K562 (cell line): Measurements from ENCODE around the gene PRKAG2. TPM values are rescaled to one million over a fixed set of nuclear protein-coding genes. Genes with fewer than 3 reads are reported as not detected.
A peak's percentile ranks its signal among the peaks of the same experiment; 100 is the strongest.

Experiments used
- ARHGAP35 ChIP-seq: fragments of 450-650 bp; IDR thresholded peaks from 2 replicates; pipeline ENCODE4 v1.6.1; 2018; ENCODE audit not compliant: partially characterized antibody
- CBX2 ChIP-seq: fragments of 200-600 bp; sonication (generic); IDR thresholded peaks from one replicate; pipeline ENCODE4 v1.6.1; 2012; ENCODE audit warnings: mild to moderate bottlenecking, low read length, inconsistent platforms; ENCODE audit not compliant: insufficient read depth, poor library complexity, severe bottlenecking
- CEBPB ChIP-seq: fragments of 450-650 bp; IDR thresholded peaks from 2 replicates; pipeline ENCODE4 v1.6.1; 2016; ENCODE audit warnings: missing genetic modification characterization, missing compliant biosample characterization
- SAFB ChIP-seq: fragments of 200-400 bp; formaldehyde crosslinking; IDR thresholded peaks from 2 replicates; pipeline ENCODE4 v1.6.1; 2017; ENCODE audit warnings: low read depth, low read length, borderline replicate concordance
- TAL1 ChIP-seq: fragments of 450-650 bp; IDR thresholded peaks from 2 replicates; pipeline ENCODE4 v1.6.1; 2016; ENCODE audit warnings: mild to moderate bottlenecking
- ZNF212 ChIP-seq: fragments of 450-650 bp; formaldehyde crosslinking; IDR thresholded peaks from 2 replicates; pipeline ENCODE4 v1.4.0; 2020; ENCODE audit warnings: mild to moderate bottlenecking
- ZNF695 ChIP-seq: fragments of 450-650 bp; formaldehyde crosslinking; IDR thresholded peaks from 2 replicates; pipeline ENCODE4 v1.4.0; 2020; ENCODE audit warnings: mild to moderate bottlenecking, moderate library complexity
- ZNF778 ChIP-seq: fragments of 450-650 bp; formaldehyde crosslinking; IDR thresholded peaks from 2 replicates; pipeline ENCODE4 v1.4.0; 2020; ENCODE audit warnings: mild to moderate bottlenecking, moderate library complexity
- polyA plus RNA-seq, 8 experiments: library from polyadenylated mRNA; depleted of rRNA in 4 of 8; stranded (reverse) in 5 of 8; unstranded in 3 of 8; fragments of >200 nt; fragmentation: Nextera tagmentation in 2 of 8; fragmentation: Illumina TruSeq in 1 of 8; extraction: Ambion mirVana in 2 of 8; extraction: Trizol in 1 of 8; gene quantifications; 2 replicates each; pipeline versions ENCODE4 v1.2.1 to v1.2.3, GENCODE V29; 2011 to 2014; ENCODE audit warnings: inconsistent platforms in 1 of 8, missing spikeins in 1 of 8
- total RNA-seq, 7 experiments: library from RNA; depleted of rRNA in 6 of 7; stranded (reverse); fragments of >200 nt in 6 of 7; fragmentation: Illumina TruSeq in 2 of 7; extraction: Trizol in 2 of 7; gene quantifications; 2 replicates each; pipeline versions ENCODE4 v1.2.1 to v1.2.3, GENCODE V29; 2011 to 2021; ENCODE audit warnings: low replicate concordance in 1 of 7
- TF ChIP-seq, protein P1 (sequence below), 2 experiments: fragments of 450-650 bp; IDR thresholded peaks; 2 replicates each; pipeline ENCODE4 v1.6.1; 2018; ENCODE audit warnings: mild to moderate bottlenecking in 2 of 2, low read depth in 1 of 2; ENCODE audit not compliant: partially characterized antibody in 2 of 2
- TF ChIP-seq, protein P2 (sequence below): fragments of 250-450 bp; sonication (Bioruptor Pico); IDR thresholded peaks from 2 replicates; pipeline ENCODE4 v1.8.0; 2022; ENCODE audit warnings: moderate library complexity, mild to moderate bottlenecking, inconsistent platforms
- TF ChIP-seq, protein P3 (sequence below): fragments of 450-650 bp; IDR thresholded peaks from 2 replicates; pipeline ENCODE4 v1.6.1; 2016; ENCODE audit warnings: low read depth

PRKAG2 gene
- total and polyA plus RNA-seq, 9 of the 15 experiments (the other 6 are each of a cell fraction or from before 2014, with no cell fraction given): 0.99 to 5.6 (median 3.3) TPM

DNA sequence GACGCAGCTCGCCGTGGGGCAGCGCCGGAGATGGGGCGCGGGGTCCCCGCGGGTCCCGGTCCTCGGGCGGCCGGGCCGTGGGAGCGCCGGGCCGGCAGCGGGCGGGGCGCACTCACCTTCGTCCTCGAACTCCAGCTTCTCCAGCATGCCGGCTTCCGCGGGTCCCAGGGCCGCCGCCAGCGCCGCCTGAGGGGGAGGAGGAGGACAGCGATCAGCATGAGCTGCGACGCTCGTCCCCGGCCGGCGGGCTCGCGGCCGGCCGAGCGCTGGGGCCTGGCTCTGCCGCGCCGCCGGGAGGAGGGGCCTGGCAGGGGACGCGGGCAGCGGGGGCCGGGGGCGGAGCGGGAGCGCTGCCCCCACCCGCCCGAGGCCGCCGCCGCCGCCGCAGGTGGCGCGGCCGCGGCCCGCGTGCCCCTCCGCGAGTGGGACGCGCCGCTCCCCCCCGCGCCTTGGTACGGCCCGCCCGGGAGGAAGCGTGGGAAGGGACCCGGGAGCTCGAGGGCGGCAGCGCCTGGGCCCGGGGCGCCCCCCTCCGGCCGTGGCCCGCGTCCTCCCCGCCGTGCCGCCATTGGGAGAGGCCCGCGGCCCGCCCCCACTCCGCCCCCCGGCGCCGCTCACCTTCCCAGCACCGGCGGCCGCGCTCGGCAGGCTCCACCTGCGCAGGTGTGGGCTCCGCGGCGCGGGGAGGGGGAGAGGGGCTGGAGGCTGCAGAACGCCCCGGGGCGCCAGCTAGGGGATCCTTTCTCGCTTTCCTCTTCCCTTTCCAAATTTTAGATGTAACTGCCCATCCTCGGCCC, 244.8 kb downstream of the PRKAG2 start (continued):
- TF ChIP-seq, protein P1, sequence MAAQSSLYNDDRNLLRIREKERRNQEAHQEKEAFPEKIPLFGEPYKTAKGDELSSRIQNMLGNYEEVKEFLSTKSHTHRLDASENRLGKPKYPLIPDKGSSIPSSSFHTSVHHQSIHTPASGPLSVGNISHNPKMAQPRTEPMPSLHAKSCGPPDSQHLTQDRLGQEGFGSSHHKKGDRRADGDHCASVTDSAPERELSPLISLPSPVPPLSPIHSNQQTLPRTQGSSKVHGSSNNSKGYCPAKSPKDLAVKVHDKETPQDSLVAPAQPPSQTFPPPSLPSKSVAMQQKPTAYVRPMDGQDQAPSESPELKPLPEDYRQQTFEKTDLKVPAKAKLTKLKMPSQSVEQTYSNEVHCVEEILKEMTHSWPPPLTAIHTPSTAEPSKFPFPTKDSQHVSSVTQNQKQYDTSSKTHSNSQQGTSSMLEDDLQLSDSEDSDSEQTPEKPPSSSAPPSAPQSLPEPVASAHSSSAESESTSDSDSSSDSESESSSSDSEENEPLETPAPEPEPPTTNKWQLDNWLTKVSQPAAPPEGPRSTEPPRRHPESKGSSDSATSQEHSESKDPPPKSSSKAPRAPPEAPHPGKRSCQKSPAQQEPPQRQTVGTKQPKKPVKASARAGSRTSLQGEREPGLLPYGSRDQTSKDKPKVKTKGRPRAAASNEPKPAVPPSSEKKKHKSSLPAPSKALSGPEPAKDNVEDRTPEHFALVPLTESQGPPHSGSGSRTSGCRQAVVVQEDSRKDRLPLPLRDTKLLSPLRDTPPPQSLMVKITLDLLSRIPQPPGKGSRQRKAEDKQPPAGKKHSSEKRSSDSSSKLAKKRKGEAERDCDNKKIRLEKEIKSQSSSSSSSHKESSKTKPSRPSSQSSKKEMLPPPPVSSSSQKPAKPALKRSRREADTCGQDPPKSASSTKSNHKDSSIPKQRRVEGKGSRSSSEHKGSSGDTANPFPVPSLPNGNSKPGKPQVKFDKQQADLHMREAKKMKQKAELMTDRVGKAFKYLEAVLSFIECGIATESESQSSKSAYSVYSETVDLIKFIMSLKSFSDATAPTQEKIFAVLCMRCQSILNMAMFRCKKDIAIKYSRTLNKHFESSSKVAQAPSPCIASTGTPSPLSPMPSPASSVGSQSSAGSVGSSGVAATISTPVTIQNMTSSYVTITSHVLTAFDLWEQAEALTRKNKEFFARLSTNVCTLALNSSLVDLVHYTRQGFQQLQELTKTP (IDR thresholded peaks at IDR 0.05; ENCODE audit: low read depth in 1 of 2, partially characterized antibody in 2 of 2): no peak
- TF ChIP-seq ZNF695: no peak
- TF ChIP-seq, protein P2, sequence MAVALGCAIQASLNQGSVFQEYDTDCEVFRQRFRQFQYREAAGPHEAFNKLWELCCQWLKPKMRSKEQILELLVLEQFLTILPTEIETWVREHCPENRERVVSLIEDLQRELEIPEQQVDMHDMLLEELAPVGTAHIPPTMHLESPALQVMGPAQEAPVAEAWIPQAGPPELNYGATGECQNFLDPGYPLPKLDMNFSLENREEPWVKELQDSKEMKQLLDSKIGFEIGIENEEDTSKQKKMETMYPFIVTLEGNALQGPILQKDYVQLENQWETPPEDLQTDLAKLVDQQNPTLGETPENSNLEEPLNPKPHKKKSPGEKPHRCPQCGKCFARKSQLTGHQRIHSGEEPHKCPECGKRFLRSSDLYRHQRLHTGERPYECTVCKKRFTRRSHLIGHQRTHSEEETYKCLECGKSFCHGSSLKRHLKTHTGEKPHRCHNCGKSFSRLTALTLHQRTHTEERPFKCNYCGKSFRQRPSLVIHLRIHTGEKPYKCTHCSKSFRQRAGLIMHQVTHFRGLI: no peak
- TF ChIP-seq ZNF778: no peak
- TF ChIP-seq CEBPB (tag): no peak
- TF ChIP-seq ARHGAP35: no peak
- TF ChIP-seq CBX2: no peak
- peak; percentile 86 for TF ChIP-seq SAFB
- TF ChIP-seq, protein P3, sequence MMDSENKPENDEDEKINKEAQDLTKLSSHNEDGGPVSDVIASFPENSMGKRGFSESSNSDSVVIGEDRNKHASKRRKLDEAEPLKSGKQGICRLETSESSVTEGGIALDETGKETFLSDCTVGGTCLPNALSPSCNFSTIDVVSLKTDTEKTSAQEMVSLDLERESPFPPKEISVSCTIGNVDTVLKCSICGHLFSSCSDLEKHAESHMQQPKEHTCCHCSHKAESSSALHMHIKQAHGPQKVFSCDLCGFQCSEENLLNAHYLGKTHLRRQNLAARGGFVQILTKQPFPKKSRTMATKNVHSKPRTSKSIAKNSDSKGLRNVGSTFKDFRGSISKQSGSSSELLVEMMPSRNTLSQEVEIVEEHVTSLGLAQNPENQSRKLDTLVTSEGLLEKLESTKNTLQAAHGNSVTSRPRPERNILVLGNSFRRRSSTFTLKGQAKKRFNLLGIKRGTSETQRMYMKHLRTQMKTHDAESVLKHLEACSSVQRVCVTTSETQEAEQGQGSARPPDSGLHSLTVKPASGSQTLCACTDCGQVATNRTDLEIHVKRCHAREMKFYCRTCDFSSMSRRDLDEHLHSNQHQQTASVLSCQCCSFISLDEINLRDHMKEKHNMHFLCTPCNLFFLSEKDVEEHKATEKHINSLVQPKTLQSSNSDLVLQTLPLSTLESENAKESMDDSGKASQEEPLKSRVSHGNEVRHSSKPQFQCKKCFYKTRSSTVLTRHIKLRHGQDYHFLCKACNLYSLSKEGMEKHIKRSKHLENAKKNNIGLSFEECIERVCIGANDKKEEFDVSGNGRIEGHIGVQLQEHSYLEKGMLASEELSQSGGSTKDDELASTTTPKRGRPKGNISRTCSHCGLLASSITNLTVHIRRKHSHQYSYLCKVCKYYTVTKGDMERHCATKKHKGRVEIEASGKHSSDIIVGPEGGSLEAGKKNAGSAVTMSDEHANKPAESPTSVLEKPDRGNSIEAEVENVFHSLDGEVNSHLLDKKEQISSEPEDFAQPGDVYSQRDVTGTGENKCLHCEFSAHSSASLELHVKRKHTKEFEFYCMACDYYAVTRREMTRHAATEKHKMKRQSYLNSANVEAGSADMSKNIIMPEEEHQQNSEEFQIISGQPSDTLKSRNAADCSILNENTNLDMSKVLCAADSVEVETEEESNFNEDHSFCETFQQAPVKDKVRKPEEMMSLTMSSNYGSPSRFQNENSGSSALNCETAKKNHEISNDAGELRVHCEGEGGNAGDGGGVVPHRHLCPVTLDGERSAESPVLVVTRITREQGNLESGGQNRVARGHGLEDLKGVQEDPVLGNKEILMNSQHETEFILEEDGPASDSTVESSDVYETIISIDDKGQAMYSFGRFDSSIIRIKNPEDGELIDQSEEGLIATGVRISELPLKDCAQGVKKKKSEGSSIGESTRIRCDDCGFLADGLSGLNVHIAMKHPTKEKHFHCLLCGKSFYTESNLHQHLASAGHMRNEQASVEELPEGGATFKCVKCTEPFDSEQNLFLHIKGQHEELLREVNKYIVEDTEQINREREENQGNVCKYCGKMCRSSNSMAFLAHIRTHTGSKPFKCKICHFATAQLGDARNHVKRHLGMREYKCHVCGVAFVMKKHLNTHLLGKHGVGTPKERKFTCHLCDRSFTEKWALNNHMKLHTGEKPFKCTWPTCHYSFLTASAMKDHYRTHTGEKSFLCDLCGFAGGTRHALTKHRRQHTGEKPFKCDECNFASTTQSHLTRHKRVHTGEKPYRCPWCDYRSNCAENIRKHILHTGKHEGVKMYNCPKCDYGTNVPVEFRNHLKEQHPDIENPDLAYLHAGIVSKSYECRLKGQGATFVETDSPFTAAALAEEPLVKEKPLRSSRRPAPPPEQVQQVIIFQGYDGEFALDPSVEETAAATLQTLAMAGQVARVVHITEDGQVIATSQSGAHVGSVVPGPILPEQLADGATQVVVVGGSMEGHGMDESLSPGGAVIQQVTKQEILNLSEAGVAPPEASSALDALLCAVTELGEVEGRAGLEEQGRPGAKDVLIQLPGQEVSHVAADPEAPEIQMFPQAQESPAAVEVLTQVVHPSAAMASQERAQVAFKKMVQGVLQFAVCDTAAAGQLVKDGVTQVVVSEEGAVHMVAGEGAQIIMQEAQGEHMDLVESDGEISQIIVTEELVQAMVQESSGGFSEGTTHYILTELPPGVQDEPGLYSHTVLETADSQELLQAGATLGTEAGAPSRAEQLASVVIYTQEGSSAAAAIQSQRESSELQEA: no peak
- no peak for TF ChIP-seq ZNF212 (CRISPR knock-in tag)
- no peak for TF ChIP-seq TAL1
